Stomach (tissue), 9 donors: ENCODE data around the gene GJB1. TPM values are rescaled to one million over a fixed set of nuclear protein-coding genes. Genes with fewer than 3 reads are reported as not detected.

Experiments used
- DNase-seq, 2 donors: peaks; one replicate each; pipeline versions ENCODE4 v3.0.0 to v3.0.0-alpha.2; 2013 to 2019
- H3K27ac ChIP-seq, 5 donors: fragments of 200-600 bp in 4 of 5; sonication (generic) in 4 of 5; one replicate each; pipeline ENCODE4 v1.5.1; 2013 to 2019; ENCODE audit warnings: mild to moderate bottlenecking in 1 of 5, moderate library complexity in 1 of 5
- H3K27me3 ChIP-seq, 3 donors: fragments of 200-600 bp; sonication (generic); one replicate each; pipeline ENCODE4 v1.5.1; 2017 to 2019; ENCODE audit warnings: mixed run types in 1 of 3
- H3K36me3 ChIP-seq, 4 donors: fragments of 200-600 bp; sonication (generic); 1 replicate in 3 of 4; 2 replicates in 1 of 4; pipeline ENCODE4 v1.5.1; 2016 to 2019
- H3K4me1 ChIP-seq, 4 donors: fragments of 200-600 bp; sonication (generic); one replicate each; pipeline ENCODE4 v1.5.1; 2016 to 2019
- H3K4me3 ChIP-seq, 4 donors: fragments of 200-600 bp; sonication (generic) in 3 of 4; one replicate each; pipeline ENCODE4 v1.5.1; 2016 to 2019; ENCODE audit warnings: mild to moderate bottlenecking in 1 of 4
- H3K9me3 ChIP-seq, 4 donors: fragments of 200-600 bp; sonication (generic); one replicate each; pipeline ENCODE4 v1.5.1; 2016 to 2019
- CTCF ChIP-seq, 7 experiments: fragments of 450-650 bp in 4 of 7; fragments of 200-600 bp in 3 of 7; sonication (generic) in 3 of 7; IDR thresholded peaks; one replicate each; pipeline ENCODE4 v1.5.1; 2016 to 2019; ENCODE audit warnings: antibody characterized with exemption in 7 of 7, control low read depth in 2 of 7, mild to moderate bottlenecking in 1 of 7
- EP300 ChIP-seq: sonication (generic); formaldehyde crosslinking; IDR thresholded peaks from one replicate; pipeline ENCODE4 v1.6.1; 2017; ENCODE audit warnings: antibody characterized with exemption
- POLR2A ChIP-seq, 4 donors: fragments of 450-650 bp; IDR thresholded peaks; one replicate each; pipeline ENCODE4 v1.6.1; 2016; ENCODE audit warnings: antibody characterized with exemption in 4 of 4, control low read depth in 2 of 4, mild to moderate bottlenecking in 1 of 4, moderate library complexity in 1 of 4
- POLR2AphosphoS5 ChIP-seq, 3 donors: sonication (generic); formaldehyde crosslinking; IDR thresholded peaks; one replicate each; pipeline ENCODE4 v1.6.1; 2016; ENCODE audit warnings: antibody characterized with exemption in 3 of 3
- WGBS, 5 donors: extraction: QIAGEN DNeasy Blood & Tissue Kit in 3 of 5; methylation state at CpG; one replicate each; pipeline versions ENCODE4 v1.1.5 to v1.1.7; 2013 to 2018; 5-methylcytosine and 5-hydroxymethylcytosine counted together
- intact Hi-C: fragments of 100-400 bp; cut with DNase I; formaldehyde crosslinking; loops from one replicate; pipeline ENCODE4 v1.15.1; 2023; ENCODE audit warnings: low total_unique reads
- polyA plus RNA-seq, 3 donors: library from polyadenylated mRNA; stranded (reverse); fragments of 200-250 nt; gene quantifications; one replicate each; pipeline ENCODE4 v1.2.3, GENCODE V29; 2013
- total RNA-seq, 5 donors: library from RNA; depleted of rRNA; stranded (reverse); fragments of >200 nt; gene quantifications; one replicate each; pipeline versions ENCODE4 v1.1.0 to v1.2.3, GENCODE V29; 2014 to 2016
- donor health status: healthy with polysubstance abuse.
- donor health status: Bipolar disorder and iron deficiency.
- donor health status: healthy.

The GJB1 gene
- total and polyA plus RNA-seq, 8 donors, result 6.6 to 39.7 (median 7.7) TPM; not detected in 2

GRCh38 chrX:71221145-71221544 lies 1.9 kb upstream of the GJB1 start:
- no peaks in the 10 kb centered on the region for H3K27me3 ChIP-seq
- 67 to 100% (median 91%) methylated on average over 1 of the region's 1 CpG for WGBS, 5 donors

GRCh38 chrX:71224098-71224708 lies 1.2 kb downstream of the GJB1 start:
- H3K27me3 ChIP-seq, result no peaks in the 10 kb centered on the region
- H3K4me1 ChIP-seq, result no peaks in the 10 kb centered on the region
- DNase-seq, result no peak
- intact Hi-C loops, result no loop called here
- no peak overlapping the region for H3K27ac ChIP-seq
- no peak for TF ChIP-seq POLR2A (IDR thresholded peaks at IDR 0.05)
- TF ChIP-seq POLR2AphosphoS5 (IDR thresholded peaks at IDR 0.05), result no peak
- TF ChIP-seq EP300, result no peak
- TF ChIP-seq CTCF (IDR thresholded peaks at IDR 0.05), result no peak
- 73 to 89% (median 82%) methylated on average over 18 to 32 of the region's 32 CpGs for WGBS, 5 donors
- no peaks in the 10 kb centered on the region for H3K36me3 ChIP-seq
- no peaks in the 10 kb centered on the region for H3K9me3 ChIP-seq
- H3K4me3 ChIP-seq, result no peak overlapping the region

More at GRCh38 chrX:71221145-71221544, 1.9 kb upstream of the GJB1 start:
- no peaks in the 10 kb centered on the region for H3K4me1 ChIP-seq
- H3K27ac ChIP-seq, result no peak overlapping the region
- H3K4me3 ChIP-seq, result no peak overlapping the region
- no peaks in the 10 kb centered on the region for H3K36me3 ChIP-seq
- intact Hi-C loops, result no loop called here
- no peaks in the 10 kb centered on the region for H3K9me3 ChIP-seq
- no peak for DNase-seq
- TF ChIP-seq EP300 (no peak), POLR2A (IDR thresholded peaks at IDR 0.05) (no peak), POLR2AphosphoS5 (IDR thresholded peaks at IDR 0.05) (no peak), CTCF (IDR thresholded peaks at IDR 0.05) (no peak)

GRCh38 chrX:71225009-71225408 lies 2.0 kb downstream of the GJB1 start:
- Histone ChIP-seq H3K4me3 (no peak overlapping the region), H3K27ac (no peak overlapping the region), H3K27me3 (no peaks in the 10 kb centered on the region), H3K4me1 (no peaks in the 10 kb centered on the region), H3K36me3 (no peaks in the 10 kb centered on the region), H3K9me3 (no peaks in the 10 kb centered on the region)
- WGBS, 5 donors, result 51 to 82% (median 65%) methylated on average over 2 of the region's 2 CpGs
- no peak for DNase-seq
- no peak for TF ChIP-seq EP300
- no peak for TF ChIP-seq POLR2AphosphoS5 (IDR thresholded peaks at IDR 0.05)
- TF ChIP-seq CTCF (IDR thresholded peaks at IDR 0.05), result no peak
- TF ChIP-seq POLR2A (IDR thresholded peaks at IDR 0.05), result no peak
- intact Hi-C loops, result no loop called here

- no peaks in the 10 kb centered on the region for H3K36me3 ChIP-seq
Measured at GRCh38 chrX:71225676-71226075, 2.7 kb downstream of the GJB1 start.

More at GRCh38 chrX:71225676-71226075, 2.7 kb downstream of the GJB1 start:
- DNase-seq, result no peak
- H3K27ac ChIP-seq, result no peak overlapping the region
- no peaks in the 10 kb centered on the region for H3K4me1 ChIP-seq
- H3K27me3 ChIP-seq, result no peaks in the 10 kb centered on the region
- no peak overlapping the region for H3K4me3 ChIP-seq
- TF ChIP-seq POLR2A (IDR thresholded peaks at IDR 0.05) (no peak), EP300 (no peak), CTCF (IDR thresholded peaks at IDR 0.05) (no peak), POLR2AphosphoS5 (IDR thresholded peaks at IDR 0.05) (no peak)
- no peaks in the 10 kb centered on the region for H3K9me3 ChIP-seq
- WGBS, 5 donors, result 63 to 76% (median 71%) methylated on average over 5 of the region's 5 CpGs
- intact Hi-C loops, result no loop called here
